Measurements from ENCODE around the gene DKK1.

DKK1 gene

DNA sequence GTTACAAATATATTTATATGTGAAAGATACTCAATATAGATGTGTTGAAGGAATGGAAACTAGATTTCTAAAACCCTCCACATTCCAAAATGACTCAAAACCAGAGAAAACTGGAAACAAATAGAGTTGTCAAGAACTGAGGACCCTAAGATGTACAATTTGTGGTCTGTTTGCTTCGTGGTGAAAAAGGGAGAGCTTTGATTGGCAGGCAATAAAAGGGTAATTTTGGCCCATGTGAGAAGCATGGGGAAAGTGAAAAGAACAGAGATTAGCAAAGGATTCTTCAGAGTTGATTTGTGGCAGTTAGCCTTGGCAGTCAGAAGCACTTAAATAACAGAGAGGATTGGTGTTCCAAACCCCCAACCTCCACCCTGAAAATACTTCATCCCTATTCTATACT lies 37.1 kb upstream of the DKK1 start:
- H2AFZ ChIP-seq (ENCODE audit: low read depth, low read length, severe bottlenecking): no peak overlapping the region
- no peaks in the 10 kb centered on the region for H3K36me3 ChIP-seq (ENCODE audit: low read length)
- no peak overlapping the region for H3K4me3 ChIP-seq (ENCODE audit: insufficient read depth, low read length, poor library complexity, severe bottlenecking)
- H3K9ac ChIP-seq (ENCODE audit: low read length): no peak overlapping the region
- no peaks in the 10 kb centered on the region for H3K27me3 ChIP-seq (ENCODE audit: low read length)
- no peak overlapping the region for H3K27ac ChIP-seq (ENCODE audit: low read depth, low read length)
- no peaks in the 10 kb centered on the region for H4K20me1 ChIP-seq (ENCODE audit: low read depth, low read length)
- no peak overlapping the region for H3K4me2 ChIP-seq (ENCODE audit: low read depth, low read length, poor library complexity, severe bottlenecking)
- TF ChIP-seq, protein P1, sequence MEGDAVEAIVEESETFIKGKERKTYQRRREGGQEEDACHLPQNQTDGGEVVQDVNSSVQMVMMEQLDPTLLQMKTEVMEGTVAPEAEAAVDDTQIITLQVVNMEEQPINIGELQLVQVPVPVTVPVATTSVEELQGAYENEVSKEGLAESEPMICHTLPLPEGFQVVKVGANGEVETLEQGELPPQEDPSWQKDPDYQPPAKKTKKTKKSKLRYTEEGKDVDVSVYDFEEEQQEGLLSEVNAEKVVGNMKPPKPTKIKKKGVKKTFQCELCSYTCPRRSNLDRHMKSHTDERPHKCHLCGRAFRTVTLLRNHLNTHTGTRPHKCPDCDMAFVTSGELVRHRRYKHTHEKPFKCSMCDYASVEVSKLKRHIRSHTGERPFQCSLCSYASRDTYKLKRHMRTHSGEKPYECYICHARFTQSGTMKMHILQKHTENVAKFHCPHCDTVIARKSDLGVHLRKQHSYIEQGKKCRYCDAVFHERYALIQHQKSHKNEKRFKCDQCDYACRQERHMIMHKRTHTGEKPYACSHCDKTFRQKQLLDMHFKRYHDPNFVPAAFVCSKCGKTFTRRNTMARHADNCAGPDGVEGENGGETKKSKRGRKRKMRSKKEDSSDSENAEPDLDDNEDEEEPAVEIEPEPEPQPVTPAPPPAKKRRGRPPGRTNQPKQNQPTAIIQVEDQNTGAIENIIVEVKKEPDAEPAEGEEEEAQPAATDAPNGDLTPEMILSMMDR (IDR thresholded peaks at IDR 0.05; ENCODE audit: insufficient read depth, low read length, poor library complexity, severe bottlenecking): no peak
- TF ChIP-seq EZH2phosphoT487 (conservative IDR thresholded peaks at IDR 0.05; ENCODE audit: low read length): no peak
- no peaks in the 10 kb centered on the region for H3K9me2 ChIP-seq (replicated peaks; ENCODE audit: insufficient read depth, low read length)
- H3K79me2 ChIP-seq (ENCODE audit: insufficient read depth, low read length): no peaks in the 10 kb centered on the region
- H3K9me3 ChIP-seq (ENCODE audit: insufficient read depth, low read length): peaks cover 5% of the 10 kb centered on the region; the same call in 1 of the 2 replicates
- H3F3A ChIP-seq (ENCODE audit: insufficient read depth): no peaks in the 10 kb centered on the region

DNA sequence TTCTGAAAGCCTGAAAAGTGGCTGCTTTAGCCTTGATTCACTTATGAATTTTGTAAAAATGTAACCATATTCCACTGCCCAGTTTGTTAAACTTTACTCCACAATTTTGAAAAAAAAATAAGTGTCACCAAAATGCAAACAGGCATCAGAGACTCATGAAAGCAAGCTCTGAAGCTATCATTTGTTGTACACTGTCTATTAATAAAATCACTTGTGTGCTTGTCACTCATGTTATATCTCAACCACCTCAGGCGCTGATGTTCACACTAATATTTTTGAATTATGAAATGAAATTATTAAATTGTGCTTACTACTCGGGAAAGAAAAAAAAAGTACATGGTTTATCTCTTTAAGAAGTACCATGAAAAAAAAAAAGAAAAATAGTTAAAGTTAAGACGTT lies 34.5 kb upstream of the DKK1 start:
- Histone ChIP-seq H3K4me2 (ENCODE audit: low read depth, low read length, poor library complexity, severe bottlenecking) (no peak overlapping the region), H4K20me1 (ENCODE audit: low read depth, low read length) (no peaks in the 10 kb centered on the region), H3K9ac (ENCODE audit: low read length) (no peak overlapping the region), H3F3A (ENCODE audit: insufficient read depth) (no peaks in the 10 kb centered on the region), H2AFZ (ENCODE audit: low read depth, low read length, severe bottlenecking) (no peak overlapping the region), H3K79me2 (ENCODE audit: insufficient read depth, low read length) (no peaks in the 10 kb centered on the region), H3K9me2 (replicated peaks; ENCODE audit: insufficient read depth, low read length) (no peaks in the 10 kb centered on the region), H3K27ac (ENCODE audit: low read depth, low read length) (no peak overlapping the region), H3K36me3 (ENCODE audit: low read length) (no peaks in the 10 kb centered on the region), H3K9me3 (ENCODE audit: insufficient read depth, low read length) (peaks cover 5% of the 10 kb centered on the region; the same call in 1 of the 2 replicates), H3K4me3 (ENCODE audit: insufficient read depth, low read length, poor library complexity, severe bottlenecking) (no peak overlapping the region), H3K27me3 (ENCODE audit: low read length) (no peaks in the 10 kb centered on the region)
- TF ChIP-seq, protein P1 (IDR thresholded peaks at IDR 0.05; ENCODE audit: insufficient read depth, low read length, poor library complexity, severe bottlenecking): no peak
- no peak for TF ChIP-seq EZH2phosphoT487 (conservative IDR thresholded peaks at IDR 0.05; ENCODE audit: low read length)

DNA sequence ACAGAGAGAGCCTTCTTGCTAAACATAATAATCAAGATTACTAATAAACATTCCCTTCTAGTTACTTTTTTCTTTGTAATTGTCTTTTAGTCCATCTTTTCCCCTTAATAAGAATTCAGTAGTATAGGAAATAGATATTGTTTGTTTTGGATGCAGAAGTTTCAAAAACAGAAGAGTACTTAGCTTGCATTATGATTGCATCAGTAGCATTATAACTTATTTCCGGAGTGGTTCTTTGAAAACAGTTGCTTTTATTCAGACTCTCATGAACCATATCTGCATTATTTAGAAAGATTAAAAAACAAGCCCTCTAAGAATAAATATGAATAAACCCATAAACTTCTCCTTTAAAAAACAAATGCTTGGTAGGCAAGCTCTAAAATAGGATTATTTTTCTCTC lies 34.0 kb upstream of the DKK1 start:
- Histone ChIP-seq H3F3A (ENCODE audit: insufficient read depth) (no peaks in the 10 kb centered on the region), H3K4me2 (ENCODE audit: low read depth, low read length, poor library complexity, severe bottlenecking) (no peak overlapping the region), H3K9me3 (ENCODE audit: insufficient read depth, low read length) (peaks cover 5% of the 10 kb centered on the region; the same call in 1 of the 2 replicates), H3K27ac (ENCODE audit: low read depth, low read length) (no peak overlapping the region), H3K4me3 (ENCODE audit: insufficient read depth, low read length, poor library complexity, severe bottlenecking) (no peak overlapping the region), H3K27me3 (ENCODE audit: low read length) (no peaks in the 10 kb centered on the region), H3K9ac (ENCODE audit: low read length) (no peak overlapping the region), H3K36me3 (ENCODE audit: low read length) (no peaks in the 10 kb centered on the region), H4K20me1 (ENCODE audit: low read depth, low read length) (no peaks in the 10 kb centered on the region), H3K79me2 (ENCODE audit: insufficient read depth, low read length) (no peaks in the 10 kb centered on the region), H3K9me2 (replicated peaks; ENCODE audit: insufficient read depth, low read length) (no peaks in the 10 kb centered on the region), H2AFZ (ENCODE audit: low read depth, low read length, severe bottlenecking) (no peak overlapping the region)
- no peak for TF ChIP-seq EZH2phosphoT487 (conservative IDR thresholded peaks at IDR 0.05; ENCODE audit: low read length)
- TF ChIP-seq, protein P1 (IDR thresholded peaks at IDR 0.05; ENCODE audit: insufficient read depth, low read length, poor library complexity, severe bottlenecking): no peak

Measured in SU-DHL-6 (cell line).